Stimulated activated CD4-positive, alpha-beta T cell treated with anti-CD3 and anti-CD28 coated beads, Interleukin-15, amount 100 ng/mL, for 1 hour (primary cell): Measurements from ENCODE around the gene PARP15.

ENCODE experiments used
- DNase-seq, 2 donors: peaks; one replicate each; pipeline ENCODE4 v3.0.0-alpha.2; 2020; ENCODE audit warnings: low read depth in 1 of 2, low spot score in 1 of 2

Gene PARP15

GRCh38 chr3:122568755-122569154 is 8.7 kb upstream of the PARP15 start:
- DNase-seq: no peak

- DNase-seq: no peak
Measured at GRCh38 chr3:122572940-122573412, 4.5 kb upstream of the PARP15 start.

GRCh38 chr3:122576174-122576940 is 1.1 kb upstream of the PARP15 start:
- no peak for DNase-seq

GRCh38 chr3:122578069-122578740 is 755 bp downstream of the PARP15 start:
- no peak for DNase-seq

- no peak for DNase-seq
Measured at GRCh38 chr3:122580470-122580869, 3.0 kb downstream of the PARP15 start.

GRCh38 chr3:122581622-122582021 is 4.2 kb downstream of the PARP15 start:
- no peak for DNase-seq

- no peak for DNase-seq
Measured at GRCh38 chr3:122582390-122582789, 4.9 kb downstream of the PARP15 start.

GRCh38 chr3:122586098-122586497 is 8.6 kb downstream of the PARP15 start:
- no peak for DNase-seq

- DNase-seq: no peak
Measured at GRCh38 chr3:122586773-122587485, 9.5 kb downstream of the PARP15 start.

GRCh38 chr3:122587572-122587971 is 10.1 kb downstream of the PARP15 start:
- DNase-seq: no peak

GRCh38 chr3:122589297-122589696 is 11.8 kb downstream of the PARP15 start:
- DNase-seq: no peak

- no peak for DNase-seq
Measured at GRCh38 chr3:122590610-122591009, 13.2 kb downstream of the PARP15 start.

GRCh38 chr3:122594025-122594424 is 16.6 kb downstream of the PARP15 start:
- DNase-seq: no peak

- DNase-seq: no peak
Measured at GRCh38 chr3:122598151-122598550, 20.7 kb downstream of the PARP15 start.

- DNase-seq: no peak
Measured at GRCh38 chr3:122598556-122598955, 21.1 kb downstream of the PARP15 start.

- DNase-seq: no peak
Measured at GRCh38 chr3:122602011-122602710, 24.7 kb downstream of the PARP15 start.

GRCh38 chr3:122603056-122603455 is 25.6 kb downstream of the PARP15 start:
- no peak for DNase-seq

GRCh38 chr3:122606330-122606729 is 28.9 kb downstream of the PARP15 start:
- DNase-seq: no peak

- no peak for DNase-seq
Measured at GRCh38 chr3:122608916-122609315, 31.5 kb downstream of the PARP15 start.

GRCh38 chr3:122609798-122610559 is 32.5 kb downstream of the PARP15 start:
- no peak for DNase-seq

- no peak for DNase-seq
Measured at GRCh38 chr3:122612696-122613095, 35.2 kb downstream of the PARP15 start.
